ENCODE data around the gene ZBTB8OS.

DNA sequence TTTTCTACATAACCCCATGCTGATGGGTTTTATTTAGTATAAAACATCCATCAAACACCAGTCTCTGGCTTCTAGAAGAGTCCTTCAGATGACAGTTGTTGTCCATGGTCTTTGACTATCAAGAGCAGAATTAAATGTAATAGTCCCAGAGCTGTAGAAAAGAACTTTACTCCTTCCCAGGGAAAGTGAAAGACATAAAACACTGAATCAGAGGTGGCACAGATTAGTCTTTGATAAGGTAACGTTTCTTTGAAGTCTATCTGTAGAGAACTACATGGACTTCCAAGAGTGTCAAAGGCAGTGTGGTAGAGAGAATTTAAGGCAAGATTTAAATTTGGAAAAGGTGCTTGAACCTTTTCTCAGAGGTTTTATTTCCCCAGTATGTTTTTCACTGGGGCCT lies 30.3 kb upstream of the ZBTB8OS start:
- TF ChIP-seq, protein P1, sequence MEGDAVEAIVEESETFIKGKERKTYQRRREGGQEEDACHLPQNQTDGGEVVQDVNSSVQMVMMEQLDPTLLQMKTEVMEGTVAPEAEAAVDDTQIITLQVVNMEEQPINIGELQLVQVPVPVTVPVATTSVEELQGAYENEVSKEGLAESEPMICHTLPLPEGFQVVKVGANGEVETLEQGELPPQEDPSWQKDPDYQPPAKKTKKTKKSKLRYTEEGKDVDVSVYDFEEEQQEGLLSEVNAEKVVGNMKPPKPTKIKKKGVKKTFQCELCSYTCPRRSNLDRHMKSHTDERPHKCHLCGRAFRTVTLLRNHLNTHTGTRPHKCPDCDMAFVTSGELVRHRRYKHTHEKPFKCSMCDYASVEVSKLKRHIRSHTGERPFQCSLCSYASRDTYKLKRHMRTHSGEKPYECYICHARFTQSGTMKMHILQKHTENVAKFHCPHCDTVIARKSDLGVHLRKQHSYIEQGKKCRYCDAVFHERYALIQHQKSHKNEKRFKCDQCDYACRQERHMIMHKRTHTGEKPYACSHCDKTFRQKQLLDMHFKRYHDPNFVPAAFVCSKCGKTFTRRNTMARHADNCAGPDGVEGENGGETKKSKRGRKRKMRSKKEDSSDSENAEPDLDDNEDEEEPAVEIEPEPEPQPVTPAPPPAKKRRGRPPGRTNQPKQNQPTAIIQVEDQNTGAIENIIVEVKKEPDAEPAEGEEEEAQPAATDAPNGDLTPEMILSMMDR (IDR thresholded peaks at IDR 0.05; ENCODE audit: control extremely low read depth in 1 of 3, insufficient read depth in 1 of 3, low read depth in 1 of 3, low read length in 3 of 3) = no peak
- no peak for TF ChIP-seq CEBPB (IDR thresholded peaks at IDR 0.05; ENCODE audit: low read depth, low read length)
- TF ChIP-seq, protein P2, sequence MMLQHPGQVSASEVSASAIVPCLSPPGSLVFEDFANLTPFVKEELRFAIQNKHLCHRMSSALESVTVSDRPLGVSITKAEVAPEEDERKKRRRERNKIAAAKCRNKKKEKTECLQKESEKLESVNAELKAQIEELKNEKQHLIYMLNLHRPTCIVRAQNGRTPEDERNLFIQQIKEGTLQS (IDR thresholded peaks at IDR 0.05; ENCODE audit: insufficient read depth, low read depth, low read length) = no peak

All from H1 (cell line).